GM12874 (cell line): ENCODE results near the gene IGFBP4.

Source experiments
- TF ChIP-seq, protein P1 (sequence below): IDR thresholded peaks from 2 replicates; pipeline ENCODE4 v1.5.1; 2011; ENCODE audit warnings: low read depth, mild to moderate bottlenecking, control low read depth, low read length, moderate library complexity; ENCODE audit not compliant: insufficient read depth

The IGFBP4 gene

DNA sequence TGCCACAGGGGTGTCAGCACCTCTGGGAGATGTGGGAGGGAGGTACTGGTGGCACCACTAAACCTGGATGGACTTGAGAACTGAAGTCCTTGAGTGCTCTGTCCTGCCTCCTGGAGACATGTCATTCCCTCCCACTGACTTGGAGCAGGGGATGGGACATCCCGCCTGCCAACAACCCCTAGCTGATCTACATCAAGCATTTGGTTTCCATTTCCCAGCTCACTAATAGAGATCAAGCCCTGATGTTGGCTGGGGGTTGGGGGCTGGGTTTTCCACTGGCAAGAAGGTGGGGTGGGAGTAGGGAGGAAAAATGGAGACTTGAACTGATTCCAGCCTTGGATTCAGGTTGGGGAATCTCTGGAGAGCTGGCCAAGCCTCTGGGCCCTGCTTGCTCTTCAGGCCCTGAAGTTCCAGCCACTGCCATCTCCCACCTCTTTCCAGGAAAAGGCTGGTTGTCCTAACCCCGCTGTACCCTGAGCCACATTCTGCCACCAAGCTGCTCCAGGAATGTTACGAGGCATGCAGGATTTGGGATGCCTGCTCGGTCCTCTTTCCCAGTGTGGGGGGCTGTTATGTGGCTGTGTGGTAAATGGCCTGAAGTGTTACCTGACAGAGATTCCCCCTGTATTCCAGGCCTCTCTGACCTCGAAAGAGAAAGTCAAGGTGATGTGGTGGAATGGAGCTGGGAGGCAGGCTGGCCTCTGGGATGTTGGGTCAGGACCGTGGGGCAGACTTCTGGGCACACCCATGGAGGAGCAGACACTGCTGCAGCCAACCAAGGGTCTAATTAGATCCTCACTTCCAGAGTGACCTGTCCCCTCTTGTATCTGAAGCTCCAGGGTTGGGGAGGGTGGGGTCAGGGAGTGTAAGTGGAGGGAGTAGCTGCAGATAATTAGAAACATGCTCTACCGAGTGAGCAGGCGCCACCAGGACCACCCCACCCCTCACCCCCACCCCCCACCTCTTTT is 16.7 kb downstream of the IGFBP4 start:
- TF ChIP-seq, protein P1, sequence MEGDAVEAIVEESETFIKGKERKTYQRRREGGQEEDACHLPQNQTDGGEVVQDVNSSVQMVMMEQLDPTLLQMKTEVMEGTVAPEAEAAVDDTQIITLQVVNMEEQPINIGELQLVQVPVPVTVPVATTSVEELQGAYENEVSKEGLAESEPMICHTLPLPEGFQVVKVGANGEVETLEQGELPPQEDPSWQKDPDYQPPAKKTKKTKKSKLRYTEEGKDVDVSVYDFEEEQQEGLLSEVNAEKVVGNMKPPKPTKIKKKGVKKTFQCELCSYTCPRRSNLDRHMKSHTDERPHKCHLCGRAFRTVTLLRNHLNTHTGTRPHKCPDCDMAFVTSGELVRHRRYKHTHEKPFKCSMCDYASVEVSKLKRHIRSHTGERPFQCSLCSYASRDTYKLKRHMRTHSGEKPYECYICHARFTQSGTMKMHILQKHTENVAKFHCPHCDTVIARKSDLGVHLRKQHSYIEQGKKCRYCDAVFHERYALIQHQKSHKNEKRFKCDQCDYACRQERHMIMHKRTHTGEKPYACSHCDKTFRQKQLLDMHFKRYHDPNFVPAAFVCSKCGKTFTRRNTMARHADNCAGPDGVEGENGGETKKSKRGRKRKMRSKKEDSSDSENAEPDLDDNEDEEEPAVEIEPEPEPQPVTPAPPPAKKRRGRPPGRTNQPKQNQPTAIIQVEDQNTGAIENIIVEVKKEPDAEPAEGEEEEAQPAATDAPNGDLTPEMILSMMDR, result no peak

DNA sequence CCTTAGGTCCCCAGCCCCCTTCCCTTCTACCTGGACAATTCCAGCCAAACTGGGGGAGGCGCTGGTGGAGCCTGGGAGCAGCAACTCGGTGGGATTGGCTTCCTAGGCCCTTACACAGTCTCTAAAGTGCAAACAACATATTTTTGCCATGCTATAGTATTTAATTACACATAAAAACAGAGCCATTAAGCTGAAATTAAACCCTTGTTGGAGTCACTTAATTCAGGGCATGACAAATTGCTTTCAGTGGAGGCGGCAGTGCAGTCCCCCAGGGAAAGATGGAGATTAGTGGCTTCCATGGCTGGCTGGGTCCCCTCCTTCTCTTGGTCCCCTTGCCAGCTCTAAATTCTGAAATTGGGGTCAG is 17.3 kb downstream of the IGFBP4 start:
- TF ChIP-seq, protein P1, result no peak

DNA sequence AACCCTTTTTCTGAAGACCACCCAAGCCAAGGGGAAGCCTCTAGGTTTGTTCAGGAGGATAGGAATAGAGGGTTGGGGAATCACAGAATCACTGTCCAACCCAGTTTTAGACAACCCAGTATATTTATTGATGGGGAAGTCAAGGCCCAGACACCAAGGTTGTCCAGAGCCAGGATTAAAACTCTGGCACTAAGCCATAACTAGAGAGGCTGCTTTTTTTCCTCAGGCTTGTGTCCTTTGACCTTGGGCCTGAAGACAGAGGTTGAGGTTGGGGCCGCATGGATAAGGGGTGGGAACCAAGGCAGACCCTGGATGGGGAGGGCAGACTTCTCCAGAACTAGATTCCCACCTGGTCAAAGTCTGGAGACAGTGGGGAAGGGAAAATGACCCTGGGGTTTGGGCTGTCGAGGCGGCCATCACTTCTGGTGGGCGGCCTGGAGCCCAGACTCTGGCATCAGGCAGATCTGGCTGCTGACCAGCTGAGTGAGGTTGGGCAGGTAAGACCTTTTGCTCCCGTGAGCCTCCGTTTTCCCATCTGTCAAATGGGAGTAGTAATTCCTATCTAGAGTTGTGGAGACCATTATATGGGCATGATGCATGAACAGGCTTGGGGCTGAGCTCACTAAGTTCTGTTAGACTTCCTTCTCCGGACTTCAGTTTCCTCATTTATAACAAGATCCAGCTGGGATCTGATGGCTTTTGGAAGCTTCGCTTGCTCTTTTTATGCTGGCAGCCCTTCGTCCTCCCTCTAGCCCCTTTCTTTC is 17.9 kb downstream of the IGFBP4 start:
- TF ChIP-seq, protein P1, result no peak

DNA sequence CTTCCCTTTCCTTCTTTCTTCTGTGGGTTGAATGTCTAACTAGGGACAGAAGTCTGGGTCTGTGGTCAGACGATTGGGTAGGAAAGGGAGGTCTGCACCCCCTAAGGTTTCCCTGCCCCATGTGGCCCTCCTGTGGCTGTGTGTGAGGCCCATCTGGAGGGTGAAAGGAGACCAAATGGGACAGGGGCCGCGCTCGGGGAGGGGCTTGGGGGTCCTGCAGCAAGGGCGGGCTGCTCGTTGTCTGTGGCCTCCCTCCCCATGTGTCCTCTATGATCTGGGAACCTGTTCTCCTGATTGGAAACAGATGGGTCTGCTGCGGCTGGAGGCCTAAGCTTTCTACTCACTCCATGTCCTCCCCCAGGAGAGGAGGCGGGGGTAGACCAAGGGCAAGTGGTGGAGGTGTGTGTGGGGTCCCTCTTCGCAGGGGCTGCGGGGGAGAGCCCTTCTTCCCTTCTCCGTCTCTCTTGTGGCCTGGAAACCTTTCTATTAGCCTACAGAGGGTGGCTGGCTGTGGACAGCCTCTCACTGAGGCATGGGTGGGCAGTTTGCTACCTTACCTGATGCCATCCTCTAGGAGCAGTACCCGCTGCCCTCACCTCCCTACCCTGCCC is 18.6 kb downstream of the IGFBP4 start:
- TF ChIP-seq, protein P1, result no peak

DNA sequence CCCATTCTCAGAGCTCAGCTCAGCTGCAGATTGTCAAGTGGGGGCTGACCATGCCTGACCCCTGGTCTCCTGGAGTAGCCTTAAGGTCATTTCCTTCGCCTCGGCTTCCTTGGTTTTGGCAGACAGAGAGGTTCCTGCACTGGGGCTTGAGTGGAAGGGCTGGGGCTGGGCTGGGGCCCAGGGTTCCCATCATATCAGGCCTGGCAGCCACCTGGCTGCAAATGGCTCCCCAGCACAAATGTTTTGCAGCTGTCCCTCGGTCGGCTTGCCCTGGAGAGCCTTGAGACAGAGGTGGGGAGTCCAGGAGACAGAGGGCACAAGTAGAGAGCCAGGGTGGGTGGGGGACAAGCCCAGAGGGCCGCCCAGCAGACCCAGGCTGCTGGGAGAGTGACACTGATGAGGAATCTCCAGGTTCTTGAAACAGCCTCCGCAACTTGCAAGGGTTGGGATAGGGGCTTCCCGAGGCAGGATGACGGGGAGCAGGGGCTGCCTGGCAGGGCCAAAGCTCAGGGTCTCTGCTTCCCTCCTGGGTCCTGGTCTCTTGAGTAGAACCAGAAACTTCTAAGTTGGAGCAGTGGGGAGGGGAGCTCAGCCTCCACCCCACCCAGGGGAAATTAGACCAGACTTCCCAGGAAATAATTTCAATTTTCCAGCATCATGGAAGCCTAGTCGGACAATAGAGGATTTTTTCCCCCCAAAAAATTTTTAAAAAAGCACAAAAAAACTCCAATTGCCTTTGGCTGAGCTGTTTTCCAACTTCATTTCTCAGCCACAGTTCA is 19.3 kb downstream of the IGFBP4 start:
- TF ChIP-seq, protein P1, result no peak

DNA sequence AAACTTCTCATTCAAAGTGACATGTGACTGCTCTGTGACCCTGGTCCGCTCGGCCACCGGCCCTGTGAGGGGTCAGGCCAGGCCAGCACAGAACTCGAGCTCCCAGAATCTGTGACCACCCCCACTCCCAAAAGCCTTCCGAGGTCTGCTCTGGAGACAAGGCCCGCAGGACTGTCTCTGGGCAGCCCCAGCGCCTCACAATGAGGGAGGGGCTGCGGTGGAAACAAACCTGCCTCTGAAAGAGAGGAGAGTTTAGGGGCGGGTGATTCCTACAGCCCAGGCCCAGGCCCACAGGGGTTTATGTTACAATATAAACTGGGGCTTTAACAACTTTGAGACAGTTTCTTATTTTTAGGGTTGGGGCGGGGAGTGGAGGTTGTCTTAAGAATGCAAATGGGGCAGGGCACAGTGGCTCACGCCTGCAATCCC is 19.9 kb downstream of the IGFBP4 start:
- TF ChIP-seq, protein P1, result no peak

DNA sequence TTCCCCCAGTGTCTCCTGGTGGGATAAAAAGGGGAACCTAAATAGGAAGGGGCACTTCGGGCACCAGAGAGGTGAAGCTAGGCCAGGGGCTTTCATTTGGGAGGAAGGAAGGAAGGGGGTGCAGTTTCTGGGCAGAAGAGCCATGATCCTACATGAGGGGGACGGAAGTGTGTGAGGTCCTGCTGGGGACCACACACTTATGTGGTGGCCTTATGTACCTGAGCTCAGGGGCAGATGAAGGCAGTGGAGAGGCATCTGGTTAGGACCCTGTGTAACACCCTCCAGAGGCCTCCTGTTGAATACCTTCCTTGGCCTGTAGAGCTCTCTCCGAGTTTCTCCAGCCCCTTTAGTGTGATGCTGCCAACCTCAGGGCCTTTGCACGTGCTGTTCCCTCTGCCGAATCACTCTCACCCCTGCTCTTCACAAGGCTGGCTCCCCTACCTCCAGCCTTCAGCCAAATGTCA is 21.2 kb downstream of the IGFBP4 start:
- TF ChIP-seq, protein P1, result no peak
